Activated naive CD8-positive, alpha-beta T cell treated with anti-CD3 and anti-CD28 coated beads, Interleukin-2, amount 10 ng/mL, durations not matched to agents 7 days and 5 days (primary cell): Measurements from ENCODE around the gene PRR5L. TPM values are rescaled to one million over a fixed set of nuclear protein-coding genes. Genes with fewer than 3 reads are reported as not detected.
"Not testable (repeated sequence)": the region's sequence is repeated elsewhere in the genome, so short reads cannot be mapped to it uniquely, and the experiment has no call there.

Source experiments
- ATAC-seq: fragments of 150-1000 bp; cut with Tn5 transposase; one replicate; pipeline ENCODE4 v1.10.0; 2021; ENCODE audit warnings: low read depth, moderate library complexity
- POLR2A ChIA-PET: fragments of 350-600 bp; sonication (Branson Sonifier 250); formaldehyde crosslinking; loops from one replicate; lab custom pipeline; 2021; ENCODE audit warnings: antibody characterized with exemption; lab: Charles Lee
- DNase-seq: peaks from one replicate; pipeline ENCODE4 v3.0.0; 2021
- H3K27ac Mint-ChIP-seq: one replicate; pipeline ENCODE4 v1.8.0; 2022; ENCODE audit warnings: mild to moderate bottlenecking, mixed read lengths
- H3K27me3 Mint-ChIP-seq: one replicate; pipeline ENCODE4 v1.8.0; 2022; ENCODE audit warnings: mild to moderate bottlenecking, moderate library complexity, mixed read lengths
- H3K36me3 Mint-ChIP-seq: one replicate; pipeline ENCODE4 v1.8.0; 2021; ENCODE audit warnings: mild to moderate bottlenecking, mixed read lengths
- H3K4me1 Mint-ChIP-seq: one replicate; pipeline ENCODE4 v1.8.0; 2021; ENCODE audit warnings: mixed read lengths
- H3K4me3 Mint-ChIP-seq: one replicate; pipeline ENCODE4 v1.8.0; 2022; ENCODE audit warnings: mild to moderate bottlenecking, moderate library complexity, mixed read lengths
- H3K9me3 Mint-ChIP-seq: one replicate; pipeline ENCODE4 v1.8.0; 2021; ENCODE audit warnings: mixed read lengths
- total RNA-seq, 2 experiments: library from RNA; stranded (reverse); gene quantifications; one replicate each; pipeline ENCODE4 v1.2.3, GENCODE V29; 2021

Gene PRR5L
- total RNA-seq, 2 experiments from 2014 or later, result 23.6 to 29.1 TPM

DNA sequence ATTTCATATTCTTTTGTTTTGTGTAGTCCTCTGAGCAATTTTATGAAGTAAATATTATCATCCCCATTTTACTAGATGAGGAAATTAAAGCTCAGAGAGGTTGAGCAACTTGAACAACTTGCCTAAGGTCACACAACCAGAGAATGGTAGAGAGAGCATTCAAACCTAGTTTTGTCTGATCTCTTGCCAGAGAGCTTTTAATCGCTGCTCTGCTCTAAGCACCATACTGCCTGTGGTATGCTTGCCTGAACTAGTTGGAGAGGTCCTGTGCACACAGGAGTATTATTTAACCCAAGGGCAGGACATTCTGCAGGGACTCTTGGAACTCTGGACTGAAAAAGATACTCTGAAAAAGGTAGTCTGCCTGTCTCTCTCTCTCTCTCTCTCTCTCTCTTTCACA lies 175.5 kb downstream of the PRR5L start:
- Mint-ChIP-seq H3K27ac (no peak overlapping the region), H3K27me3 (peaks cover 4% of the 10 kb centered on the region)

DNA sequence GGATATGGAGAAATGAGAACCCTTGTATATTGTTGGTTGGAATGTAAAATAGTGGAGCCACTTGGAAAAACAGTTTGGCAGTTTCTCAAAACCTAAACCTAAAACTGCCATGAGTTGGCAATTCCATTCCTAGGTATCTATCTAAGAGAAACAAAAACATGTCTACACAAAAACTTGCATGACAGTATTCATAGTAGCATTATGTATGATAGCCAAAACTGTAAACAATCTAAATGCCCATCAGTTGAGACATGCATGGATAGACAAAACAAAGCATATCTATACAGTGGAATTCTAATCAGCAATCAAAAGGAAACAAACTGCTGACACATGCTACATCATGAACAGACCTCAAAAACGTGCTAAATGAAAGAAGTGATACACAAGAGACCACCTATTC lies 179.1 kb downstream of the PRR5L start:
- POLR2A ChIA-PET, result interaction anchor here (0.6 kb wide), 1 partner anchor 72 kb away, joined by 3 read pairs; no protein-coding TSS in a partner anchor
- peaks cover 3% of the 10 kb centered on the region for H3K27me3 Mint-ChIP-seq
- H3K27ac Mint-ChIP-seq, result no peak overlapping the region
- H3K4me3 Mint-ChIP-seq, result no peak overlapping the region
- no peak for DNase-seq
- ATAC-seq, result no peak
- no peaks in the 10 kb centered on the region for H3K4me1 Mint-ChIP-seq
- no peaks in the 10 kb centered on the region for H3K9me3 Mint-ChIP-seq
- H3K36me3 Mint-ChIP-seq, result peaks cover 3% of the 10 kb centered on the region

More for the DNA sequence above, 175.5 kb downstream of the PRR5L start:
- Mint-ChIP-seq H3K4me3 (no peak overlapping the region), H3K4me1 (no peaks in the 10 kb centered on the region), H3K9me3 (no peaks in the 10 kb centered on the region), H3K36me3 (peaks cover 1% of the 10 kb centered on the region)
- no peak for DNase-seq
- POLR2A ChIA-PET, result no interaction called here
- ATAC-seq, result no peak

DNA sequence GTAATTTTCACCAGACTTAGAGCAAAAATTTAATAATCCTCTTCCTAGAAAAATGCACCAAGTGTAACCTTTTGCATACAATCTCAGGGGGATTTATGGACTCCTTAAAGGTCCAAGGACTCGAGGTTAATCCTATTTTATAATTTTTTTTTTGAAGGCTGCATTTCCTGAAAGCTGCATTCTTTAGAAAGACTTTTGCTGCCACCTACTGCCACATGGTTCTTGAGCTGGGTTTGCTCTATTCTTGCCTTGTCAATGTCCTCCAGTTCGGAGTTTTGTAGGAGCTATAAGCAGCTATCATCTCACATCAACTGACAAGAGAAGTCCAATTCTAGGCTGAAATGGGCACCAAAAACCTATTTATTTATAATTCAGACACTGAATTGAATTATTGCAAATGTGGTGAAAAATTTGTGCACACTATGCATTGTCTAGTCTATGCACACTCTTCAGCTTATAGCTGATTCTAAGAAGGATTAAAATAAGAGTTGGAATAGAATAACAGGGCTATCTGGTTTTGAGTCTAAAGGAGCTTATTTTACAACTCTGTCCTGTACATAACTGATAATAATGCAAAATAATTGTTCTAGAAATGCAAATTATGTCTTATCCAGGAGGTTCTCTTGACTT lies 182.7 kb downstream of the PRR5L start:
- no peak overlapping the region for H3K27ac Mint-ChIP-seq
- H3K4me1 Mint-ChIP-seq, result peaks cover 4% of the 10 kb centered on the region
- peaks cover 10% of the 10 kb centered on the region for H3K36me3 Mint-ChIP-seq
- DNase-seq (no peak), ATAC-seq (no peak)
- H3K9me3 Mint-ChIP-seq, result peaks cover 3% of the 10 kb centered on the region
- peaks cover 3% of the 10 kb centered on the region for H3K27me3 Mint-ChIP-seq
- H3K4me3 Mint-ChIP-seq, result no peak overlapping the region
- POLR2A ChIA-PET, result interaction anchor here (0.9 kb wide), 1 partner anchor 29 kb away, joined by 3 read pairs; no protein-coding TSS in a partner anchor

- Mint-ChIP-seq H3K36me3 (peaks cover 19% of the 10 kb centered on the region), H3K4me3 (no peak overlapping the region), H3K27me3 (peaks cover 3% of the 10 kb centered on the region), H3K4me1 (peaks cover 4% of the 10 kb centered on the region), H3K27ac (no peak overlapping the region), H3K9me3 (peaks cover 3% of the 10 kb centered on the region)
- DNase-seq, result no peak
- no peak for ATAC-seq
- POLR2A ChIA-PET, result interaction anchor here (0.8 kb wide), 1 partner anchor 128 kb away, joined by 3 read pairs; no protein-coding TSS in a partner anchor
These were observed 184.7 kb downstream of the PRR5L start for GRCh38 chr11:36480833-36481232.

DNA sequence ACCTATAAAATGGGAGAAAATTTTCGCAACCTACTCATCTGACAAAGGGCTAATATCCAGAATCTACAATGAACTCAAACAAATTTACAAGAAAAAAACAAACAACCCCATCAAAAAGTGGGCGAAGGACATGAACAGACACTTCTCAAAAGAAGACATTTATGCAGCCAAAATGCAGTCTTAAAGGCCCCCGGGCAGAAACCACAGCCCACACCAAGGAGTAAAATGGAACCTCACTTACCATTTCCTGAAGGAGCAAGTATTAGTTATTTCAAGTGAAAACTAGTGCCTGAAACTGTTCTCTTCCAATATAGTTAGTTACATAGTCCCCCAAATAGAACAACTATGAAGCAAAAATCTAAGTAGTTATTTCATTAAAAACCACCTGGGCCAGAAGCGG lies 187.0 kb downstream of the PRR5L start:
- H3K9me3 Mint-ChIP-seq, DNase-seq, H3K27ac Mint-ChIP-seq, ATAC-seq, POLR2A ChIA-PET, H3K27me3 Mint-ChIP-seq: not testable (repeated sequence)
- Mint-ChIP-seq H3K4me3 (peak overlapping the region; percentile 32), H3K36me3 (peaks cover 19% of the 10 kb centered on the region), H3K4me1 (peaks cover 13% of the 10 kb centered on the region)

GRCh38 chr11:36485298-36486002 lies 189.4 kb downstream of the PRR5L start:
- no peaks in the 10 kb centered on the region for H3K27me3 Mint-ChIP-seq
- ATAC-seq (no peak), DNase-seq (no peak)
- H3K9me3 Mint-ChIP-seq, result peaks cover 3% of the 10 kb centered on the region
- POLR2A ChIA-PET, result no interaction called here
- H3K27ac Mint-ChIP-seq, result no peak overlapping the region
- peaks cover 27% of the 10 kb centered on the region for H3K36me3 Mint-ChIP-seq
- H3K4me3 Mint-ChIP-seq, result no peak overlapping the region
- H3K4me1 Mint-ChIP-seq, result peaks cover 21% of the 10 kb centered on the region

DNA sequence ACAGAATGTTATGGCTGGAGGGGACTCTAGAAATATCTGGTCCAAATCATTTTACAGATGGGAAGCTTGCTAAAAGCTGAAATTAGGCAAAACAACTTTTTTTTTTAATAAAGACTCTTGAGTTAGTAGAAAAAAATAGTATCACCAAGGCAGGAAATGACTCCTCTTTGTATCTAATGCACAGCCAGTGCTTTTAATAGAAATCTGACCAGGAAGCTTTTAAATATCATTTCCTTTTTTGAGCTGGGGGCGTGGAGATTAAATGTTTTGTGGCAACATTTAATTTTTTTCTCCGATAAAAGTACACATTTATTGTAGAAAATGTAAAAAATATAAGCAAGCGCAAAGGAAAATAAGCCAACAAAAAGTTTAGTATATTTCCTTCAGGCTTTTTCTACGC lies 191.5 kb downstream of the PRR5L start:
- DNase-seq (no peak), ATAC-seq (no peak)
- POLR2A ChIA-PET, result interaction anchor here (3.0 kb wide), 1 partner anchor 135 kb away, joined by 8 read pairs; no protein-coding TSS in a partner anchor
- Mint-ChIP-seq H3K4me3 (peak overlapping the region; percentile 63), H3K27ac (peak overlapping the region; percentile 64), H3K4me1 (peaks cover 22% of the 10 kb centered on the region), H3K36me3 (peaks cover 36% of the 10 kb centered on the region), H3K9me3 (peaks cover 3% of the 10 kb centered on the region), H3K27me3 (no peaks in the 10 kb centered on the region)

- peaks cover 25% of the 10 kb centered on the region for H3K4me1 Mint-ChIP-seq
- peaks cover 2% of the 10 kb centered on the region for H3K9me3 Mint-ChIP-seq
- no peak for DNase-seq
- peaks cover 38% of the 10 kb centered on the region for H3K36me3 Mint-ChIP-seq
- H3K27ac Mint-ChIP-seq, result peak overlapping the region; percentile 64
- no peaks in the 10 kb centered on the region for H3K27me3 Mint-ChIP-seq
- peak; percentile 47 for ATAC-seq
- H3K4me3 Mint-ChIP-seq, result peak overlapping the region; percentile 63
- POLR2A ChIA-PET, result interaction anchor here (3.0 kb wide), 1 partner anchor 135 kb away, joined by 8 read pairs; no protein-coding TSS in a partner anchor
These were observed 192.0 kb downstream of the PRR5L start for GRCh38 chr11:36488096-36488495.

DNA sequence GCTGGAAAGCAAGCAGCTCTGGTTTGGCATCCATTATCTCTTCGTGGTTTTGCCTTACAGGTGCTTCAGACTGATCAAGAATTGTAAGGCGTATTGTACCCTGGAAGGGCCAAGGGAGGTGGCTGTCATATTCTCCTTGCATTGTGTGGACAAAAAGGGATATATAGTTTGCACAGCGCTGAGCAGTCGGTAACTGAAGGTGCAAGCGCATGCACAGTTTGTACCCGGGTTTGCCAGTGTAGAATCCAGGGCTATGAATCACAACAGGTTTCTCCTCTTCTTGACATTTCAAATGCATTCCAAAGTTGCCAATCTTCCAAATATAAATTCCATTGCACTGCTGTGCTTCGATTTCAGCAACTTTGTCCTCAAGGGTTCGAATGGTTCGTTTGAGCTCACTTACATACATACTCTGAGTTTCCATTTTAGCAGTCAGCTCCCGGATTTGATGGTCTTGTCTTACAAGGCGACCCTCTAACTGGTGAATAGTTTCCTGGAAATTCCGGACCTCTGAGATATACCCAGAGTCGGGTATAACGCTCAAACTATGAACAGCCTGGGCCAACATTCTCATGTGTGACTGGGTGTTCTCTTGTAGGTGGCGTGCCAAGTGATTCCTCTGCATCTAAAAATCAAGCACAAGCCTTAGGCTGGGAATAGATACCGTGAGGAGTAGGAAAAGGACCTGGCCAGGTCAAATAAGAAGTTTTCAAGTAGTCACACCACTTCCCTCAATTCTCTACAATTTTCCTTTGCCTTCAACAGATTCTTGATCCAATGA lies 194.1 kb downstream of the PRR5L start:
- Mint-ChIP-seq H3K4me1 (peaks cover 24% of the 10 kb centered on the region), H3K36me3 (peaks cover 26% of the 10 kb centered on the region), H3K9me3 (no peaks in the 10 kb centered on the region), H3K27ac (no peak overlapping the region), H3K27me3 (no peaks in the 10 kb centered on the region), H3K4me3 (no peak overlapping the region)
- ATAC-seq, result no peak
- POLR2A ChIA-PET, result no interaction called here
- no peak for DNase-seq

DNA sequence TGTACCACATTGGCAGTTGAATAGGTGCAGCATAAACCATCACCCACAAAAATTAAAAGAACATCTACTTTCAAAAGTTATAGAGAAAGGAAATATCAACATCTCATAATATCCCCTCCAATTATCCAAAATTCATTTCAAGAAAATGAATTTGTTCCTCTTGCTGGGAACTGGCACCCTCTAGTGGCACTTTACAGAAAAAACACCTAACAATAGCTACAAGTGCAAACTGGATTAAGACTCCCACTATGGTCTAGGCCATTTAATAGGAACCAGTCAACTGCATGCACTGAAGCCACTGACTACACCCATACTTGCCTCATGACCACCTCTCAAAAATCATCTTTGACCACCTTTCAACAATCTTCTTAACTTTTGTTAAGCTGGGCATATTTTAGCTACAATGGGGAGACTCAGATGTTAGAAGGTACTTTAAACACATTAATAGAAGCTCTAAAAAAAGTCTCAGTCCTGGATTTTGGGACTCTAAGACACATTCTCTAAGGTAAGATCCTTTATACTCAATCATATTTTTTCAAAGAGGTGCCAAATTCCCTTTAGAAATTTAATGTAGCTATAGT lies 196.7 kb downstream of the PRR5L start:
- ATAC-seq (peak; percentile 33), DNase-seq (no peak)
- Mint-ChIP-seq H3K9me3 (no peaks in the 10 kb centered on the region), H3K27ac (no peak overlapping the region), H3K4me1 (peaks cover 18% of the 10 kb centered on the region), H3K4me3 (no peak overlapping the region), H3K27me3 (no peaks in the 10 kb centered on the region), H3K36me3 (peaks cover 26% of the 10 kb centered on the region)
- POLR2A ChIA-PET, result interaction anchor here (0.6 kb wide), 1 partner anchor 142 kb away, joined by 3 read pairs; no protein-coding TSS in a partner anchor

DNA sequence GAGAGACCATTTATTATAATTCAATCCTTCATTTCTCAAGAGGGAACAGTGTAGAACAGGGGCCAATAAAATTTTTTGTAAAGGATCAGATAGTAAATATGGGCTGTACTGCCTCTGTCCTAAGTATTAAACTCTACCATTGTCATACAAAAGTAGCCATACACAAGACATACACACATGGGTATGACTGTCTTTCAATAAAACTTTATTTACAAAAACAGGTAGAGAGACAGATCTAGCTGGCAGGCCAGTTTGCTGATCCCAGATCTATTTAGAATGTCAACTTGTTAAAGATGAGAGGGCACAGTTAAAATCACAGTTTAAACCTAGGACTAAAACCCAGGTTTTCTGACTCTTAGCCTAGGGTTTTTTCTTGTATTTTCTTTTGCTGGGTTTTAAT lies 197.2 kb downstream of the PRR5L start:
- H3K36me3 Mint-ChIP-seq, result peaks cover 24% of the 10 kb centered on the region
- no peak overlapping the region for H3K27ac Mint-ChIP-seq
- ATAC-seq, result no peak
- peaks cover 13% of the 10 kb centered on the region for H3K4me1 Mint-ChIP-seq
- H3K9me3 Mint-ChIP-seq, result no peaks in the 10 kb centered on the region
- no peak for DNase-seq
- no peaks in the 10 kb centered on the region for H3K27me3 Mint-ChIP-seq
- H3K4me3 Mint-ChIP-seq, result no peak overlapping the region
- POLR2A ChIA-PET, result interaction anchor here (0.6 kb wide), 1 partner anchor 143 kb away, joined by 3 read pairs; no protein-coding TSS in a partner anchor

DNA sequence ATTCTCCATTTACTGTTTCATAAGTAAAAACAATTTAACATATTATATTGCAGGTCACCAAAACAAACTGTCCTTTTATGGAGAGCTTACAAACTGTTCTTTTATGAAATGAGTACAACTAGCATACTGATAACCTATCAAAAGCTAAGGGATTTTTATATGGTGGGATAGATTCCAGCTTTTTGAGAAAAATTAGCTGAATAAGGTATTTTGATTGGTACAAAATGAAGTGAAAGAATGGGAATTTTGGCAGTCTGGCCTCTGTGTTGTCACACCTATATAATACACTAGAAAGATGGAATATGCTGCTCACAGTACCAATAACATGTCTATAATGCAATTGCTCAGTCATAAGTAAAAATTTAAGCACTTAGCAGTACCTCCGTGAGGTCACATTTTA lies 202.6 kb downstream of the PRR5L start:
- H3K4me3 Mint-ChIP-seq, result no peak overlapping the region
- POLR2A ChIA-PET, result no interaction called here
- H3K9me3 Mint-ChIP-seq, result no peaks in the 10 kb centered on the region
- peaks cover 10% of the 10 kb centered on the region for H3K36me3 Mint-ChIP-seq
- H3K27ac Mint-ChIP-seq, result no peak overlapping the region
- ATAC-seq, result no peak
- H3K27me3 Mint-ChIP-seq, result no peaks in the 10 kb centered on the region
- H3K4me1 Mint-ChIP-seq, result peaks cover 18% of the 10 kb centered on the region
- DNase-seq, result no peak

DNA sequence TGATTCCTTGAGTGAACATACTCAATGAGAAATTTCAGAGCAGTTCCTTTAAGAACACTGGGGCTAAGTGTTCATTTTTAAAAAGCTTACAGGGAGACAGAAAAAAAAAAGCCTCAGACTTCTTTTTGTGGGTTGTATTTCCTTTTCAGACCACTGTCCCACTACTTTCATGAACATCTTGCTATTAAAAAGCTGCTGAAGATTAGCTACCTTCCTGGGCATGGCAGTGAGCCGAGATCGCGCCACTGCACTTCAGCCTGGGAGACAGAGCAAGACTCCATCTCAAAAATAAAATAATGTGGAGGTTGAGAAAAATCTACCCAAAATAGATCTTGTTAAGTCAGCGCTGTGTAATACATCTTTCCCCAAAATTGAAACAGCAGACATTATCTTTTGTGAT lies 203.2 kb downstream of the PRR5L start:
- H3K27me3 Mint-ChIP-seq, result no peaks in the 10 kb centered on the region
- peaks cover 12% of the 10 kb centered on the region for H3K36me3 Mint-ChIP-seq
- H3K4me1 Mint-ChIP-seq, result peaks cover 18% of the 10 kb centered on the region
- H3K9me3 Mint-ChIP-seq, result no peaks in the 10 kb centered on the region
- POLR2A ChIA-PET, result no interaction called here
- H3K4me3 Mint-ChIP-seq, result no peak overlapping the region
- no peak overlapping the region for H3K27ac Mint-ChIP-seq
- ATAC-seq, result no peak
- no peak for DNase-seq
